Muscle layer of colon (tissue), 2 donors: Measurements from ENCODE around the gene SOX21.

Experiments
- H3K27ac ChIP-seq: one replicate; pipeline ENCODE4 v1.7.0; 2013; ENCODE audit warnings: low read depth, mild to moderate bottlenecking, low read length, moderate library complexity
- H3K27me3 ChIP-seq, 2 donors: one replicate each; pipeline ENCODE4 v1.7.0; 2013; ENCODE audit warnings: low read length in 2 of 2, mild to moderate bottlenecking in 2 of 2; ENCODE audit not compliant: insufficient read depth in 2 of 2, control insufficient read depth in 1 of 2
- H3K36me3 ChIP-seq: one replicate; pipeline ENCODE4 v1.7.0; 2013; ENCODE audit warnings: mild to moderate bottlenecking, low read length; ENCODE audit not compliant: insufficient read depth
- H3K4me1 ChIP-seq: one replicate; pipeline ENCODE4 v1.7.0; 2013; ENCODE audit warnings: mild to moderate bottlenecking, low read length; ENCODE audit not compliant: insufficient read depth
- H3K4me3 ChIP-seq, 2 donors: one replicate each; pipeline ENCODE4 v1.7.0; 2013; ENCODE audit warnings: low read length in 2 of 2, low read depth in 1 of 2, mild to moderate bottlenecking in 1 of 2, moderate library complexity in 1 of 2
- H3K9ac ChIP-seq: one replicate; pipeline ENCODE4 v1.7.0; 2013; ENCODE audit warnings: low read length
- H3K9me3 ChIP-seq: one replicate; pipeline ENCODE4 v1.7.0; 2013; ENCODE audit warnings: mild to moderate bottlenecking, low read length
- donor health status: abdominal sarcoma.
- donor health status: Adenocarcinoma of cecum.

The SOX21 gene

GRCh38 chr13:94673851-94674250, 38.5 kb downstream of the SOX21 start:
- H3K4me1 ChIP-seq = no peaks in the 10 kb centered on the region
- H3K9me3 ChIP-seq = no peaks in the 10 kb centered on the region
- no peaks in the 10 kb centered on the region for H3K36me3 ChIP-seq
- H3K9ac ChIP-seq = no peak overlapping the region
- no peak overlapping the region for H3K27ac ChIP-seq
- no peak overlapping the region for H3K4me3 ChIP-seq
- H3K27me3 ChIP-seq = no peaks in the 10 kb centered on the region

GRCh38 chr13:94672400-94672799, 39.9 kb downstream of the SOX21 start:
- no peaks in the 10 kb centered on the region for H3K4me1 ChIP-seq
- no peaks in the 10 kb centered on the region for H3K36me3 ChIP-seq
- no peak overlapping the region for H3K27ac ChIP-seq
- H3K9me3 ChIP-seq = no peaks in the 10 kb centered on the region
- H3K4me3 ChIP-seq = no peak overlapping the region
- no peaks in the 10 kb centered on the region for H3K27me3 ChIP-seq
- H3K9ac ChIP-seq = no peak overlapping the region

GRCh38 chr13:94667190-94667589, 45.2 kb downstream of the SOX21 start:
- Histone ChIP-seq H3K27me3 (no peaks in the 10 kb centered on the region), H3K4me1 (no peaks in the 10 kb centered on the region), H3K4me3 (no peak overlapping the region), H3K36me3 (no peaks in the 10 kb centered on the region), H3K9me3 (no peaks in the 10 kb centered on the region), H3K27ac (no peak overlapping the region), H3K9ac (no peak overlapping the region)

- H3K27me3 ChIP-seq = no peaks in the 10 kb centered on the region
These were observed 46.3 kb downstream of the SOX21 start for GRCh38 chr13:94666065-94666464.

GRCh38 chr13:94664889-94665288, 47.5 kb downstream of the SOX21 start:
- Histone ChIP-seq H3K9me3 (no peaks in the 10 kb centered on the region), H3K36me3 (no peaks in the 10 kb centered on the region), H3K27ac (no peak overlapping the region), H3K27me3 (no peaks in the 10 kb centered on the region), H3K4me3 (no peak overlapping the region), H3K4me1 (no peaks in the 10 kb centered on the region), H3K9ac (no peak overlapping the region)

More at GRCh38 chr13:94666065-94666464, 46.3 kb downstream of the SOX21 start:
- Histone ChIP-seq H3K9ac (no peak overlapping the region), H3K4me1 (no peaks in the 10 kb centered on the region), H3K27ac (no peak overlapping the region), H3K9me3 (no peaks in the 10 kb centered on the region), H3K36me3 (no peaks in the 10 kb centered on the region), H3K4me3 (no peak overlapping the region)

- Histone ChIP-seq H3K27me3 (no peaks in the 10 kb centered on the region), H3K9ac (no peak overlapping the region), H3K36me3 (no peaks in the 10 kb centered on the region), H3K4me1 (no peaks in the 10 kb centered on the region), H3K4me3 (no peak overlapping the region), H3K27ac (no peak overlapping the region), H3K9me3 (no peaks in the 10 kb centered on the region)
These were observed 49.9 kb downstream of the SOX21 start for GRCh38 chr13:94662274-94662945.

GRCh38 chr13:94661406-94661805, 50.9 kb downstream of the SOX21 start:
- Histone ChIP-seq H3K27ac (no peak overlapping the region), H3K4me3 (no peak overlapping the region), H3K36me3 (no peaks in the 10 kb centered on the region), H3K27me3 (no peaks in the 10 kb centered on the region), H3K9ac (no peak overlapping the region), H3K9me3 (no peaks in the 10 kb centered on the region), H3K4me1 (no peaks in the 10 kb centered on the region)

GRCh38 chr13:94660695-94661326, 51.5 kb downstream of the SOX21 start:
- no peaks in the 10 kb centered on the region for H3K4me1 ChIP-seq
- no peak overlapping the region for H3K27ac ChIP-seq
- H3K36me3 ChIP-seq = no peaks in the 10 kb centered on the region
- no peak overlapping the region for H3K4me3 ChIP-seq
- no peaks in the 10 kb centered on the region for H3K9me3 ChIP-seq
- H3K9ac ChIP-seq = no peak overlapping the region
- no peaks in the 10 kb centered on the region for H3K27me3 ChIP-seq
